GM18511 (cell line): ENCODE results near the gene RTN4RL1.

ENCODE experiments used
- ATAC-seq: cut with Tn5 transposase; IDR thresholded peaks from one replicate; pipeline ENCODE4 v1.9.1; 2021; ENCODE audit warnings: mild to moderate bottlenecking, moderate library complexity; ENCODE audit not compliant: unreplicated experiment

The RTN4RL1 gene, protein sequence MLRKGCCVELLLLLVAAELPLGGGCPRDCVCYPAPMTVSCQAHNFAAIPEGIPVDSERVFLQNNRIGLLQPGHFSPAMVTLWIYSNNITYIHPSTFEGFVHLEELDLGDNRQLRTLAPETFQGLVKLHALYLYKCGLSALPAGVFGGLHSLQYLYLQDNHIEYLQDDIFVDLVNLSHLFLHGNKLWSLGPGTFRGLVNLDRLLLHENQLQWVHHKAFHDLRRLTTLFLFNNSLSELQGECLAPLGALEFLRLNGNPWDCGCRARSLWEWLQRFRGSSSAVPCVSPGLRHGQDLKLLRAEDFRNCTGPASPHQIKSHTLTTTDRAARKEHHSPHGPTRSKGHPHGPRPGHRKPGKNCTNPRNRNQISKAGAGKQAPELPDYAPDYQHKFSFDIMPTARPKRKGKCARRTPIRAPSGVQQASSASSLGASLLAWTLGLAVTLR

DNA sequence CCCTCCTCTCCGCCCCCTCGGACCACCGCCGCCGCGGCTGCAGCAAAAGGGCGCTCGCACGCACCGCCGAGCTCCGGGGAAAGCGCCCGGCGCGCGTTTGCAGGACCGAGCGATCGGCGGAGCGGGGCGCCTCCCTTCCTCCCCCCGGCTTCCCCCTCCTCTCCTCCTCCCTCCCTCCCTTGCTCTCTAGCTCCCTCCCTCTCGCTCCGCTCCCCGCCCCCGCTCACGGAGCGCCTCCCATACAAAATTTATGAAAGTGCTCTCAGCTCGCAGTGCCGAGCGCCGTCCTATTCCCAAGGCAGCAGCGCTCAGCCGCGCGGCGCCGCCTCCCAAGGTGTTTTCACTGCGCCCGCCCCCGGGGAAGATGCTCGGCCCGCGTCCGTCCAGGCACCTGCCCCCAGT, at the start of gene RTN4RL1:
Gene RTN4RL1, minus strand, starts transcription at position 115 of the 402 bp plus-strand sequence. CDS start 469 bp downstream, outside the sequence.
- no peak for ATAC-seq

DNA sequence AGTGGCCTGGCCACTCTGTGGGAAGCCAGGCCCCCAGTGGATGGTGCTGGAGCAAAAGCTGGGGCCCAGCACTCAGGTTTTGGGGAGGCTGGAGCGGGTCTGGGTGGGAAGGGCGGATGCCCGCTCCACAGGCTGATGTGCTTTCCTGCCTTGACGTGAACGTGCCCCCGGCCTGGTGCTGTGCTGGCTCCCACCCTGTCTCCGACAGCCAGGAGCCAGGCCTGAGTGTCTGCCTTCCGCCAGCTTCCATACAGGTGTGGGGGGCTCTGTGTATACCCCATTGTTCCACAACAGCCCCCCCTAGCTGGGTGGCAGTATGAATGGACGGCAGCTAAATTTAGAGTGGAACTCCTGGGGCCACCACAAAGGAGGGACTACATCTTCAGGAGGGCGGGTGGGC, 49.8 kb upstream of the RTN4RL1 start:
- no peak for ATAC-seq

DNA sequence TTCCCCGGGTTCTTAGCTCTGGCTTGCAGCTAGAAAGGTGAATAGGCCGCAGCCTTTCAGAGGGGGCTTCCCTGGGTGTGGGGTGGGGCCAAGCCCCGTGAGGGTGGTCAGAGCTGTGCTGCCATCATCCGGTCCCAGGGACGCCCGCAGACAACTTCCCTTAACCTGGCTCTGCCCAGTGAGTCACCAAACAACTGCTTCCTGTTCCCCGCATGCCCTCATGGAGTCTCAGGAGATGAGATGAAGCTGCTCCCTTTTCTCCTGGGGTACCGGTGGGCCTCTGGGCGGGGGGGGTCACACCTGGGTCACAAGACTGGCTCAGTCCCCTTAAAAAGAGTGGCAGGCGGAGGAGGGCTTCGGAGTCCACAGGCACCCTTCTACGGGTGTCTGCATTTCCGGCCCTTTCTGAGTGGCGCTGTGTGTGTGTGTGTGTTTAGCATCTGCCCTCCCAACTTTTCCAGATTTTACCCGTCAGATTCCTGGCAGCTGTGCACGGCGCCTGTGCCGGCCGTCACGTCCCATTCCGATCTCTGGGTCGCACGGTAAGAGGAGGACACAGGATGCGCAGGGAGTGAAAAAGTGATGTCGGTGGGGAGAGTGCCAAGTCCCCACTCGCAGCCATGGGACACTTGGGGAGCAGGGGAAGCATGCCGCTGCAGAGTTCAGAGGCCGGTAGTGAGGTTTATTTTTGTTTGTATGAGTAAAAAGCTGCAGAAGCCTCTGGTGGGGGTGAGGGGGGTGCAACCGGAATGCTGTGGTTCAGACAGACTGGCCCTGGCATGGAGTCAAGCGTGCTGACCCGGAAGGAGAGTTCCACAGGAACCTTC, 46.5 kb upstream of the RTN4RL1 start:
- no peak for ATAC-seq

DNA sequence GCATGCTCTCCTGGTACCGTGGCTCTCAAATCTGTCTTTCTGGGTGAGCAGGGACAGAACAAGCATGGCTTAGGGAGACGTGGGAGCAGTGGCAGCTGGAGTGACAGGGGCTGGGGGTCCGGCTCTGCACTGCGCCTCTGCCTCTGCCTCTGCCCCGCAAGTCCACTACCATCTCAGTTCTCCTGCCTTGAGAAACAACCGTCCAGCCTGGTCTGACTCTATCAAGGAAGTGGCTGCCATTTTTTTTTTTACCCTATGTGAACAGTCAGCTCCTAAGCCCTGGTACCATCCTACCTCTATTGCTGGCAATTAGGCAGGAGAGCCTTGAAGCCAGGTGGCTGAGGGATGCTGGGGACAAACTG, 45.9 kb upstream of the RTN4RL1 start:
- no peak for ATAC-seq

DNA sequence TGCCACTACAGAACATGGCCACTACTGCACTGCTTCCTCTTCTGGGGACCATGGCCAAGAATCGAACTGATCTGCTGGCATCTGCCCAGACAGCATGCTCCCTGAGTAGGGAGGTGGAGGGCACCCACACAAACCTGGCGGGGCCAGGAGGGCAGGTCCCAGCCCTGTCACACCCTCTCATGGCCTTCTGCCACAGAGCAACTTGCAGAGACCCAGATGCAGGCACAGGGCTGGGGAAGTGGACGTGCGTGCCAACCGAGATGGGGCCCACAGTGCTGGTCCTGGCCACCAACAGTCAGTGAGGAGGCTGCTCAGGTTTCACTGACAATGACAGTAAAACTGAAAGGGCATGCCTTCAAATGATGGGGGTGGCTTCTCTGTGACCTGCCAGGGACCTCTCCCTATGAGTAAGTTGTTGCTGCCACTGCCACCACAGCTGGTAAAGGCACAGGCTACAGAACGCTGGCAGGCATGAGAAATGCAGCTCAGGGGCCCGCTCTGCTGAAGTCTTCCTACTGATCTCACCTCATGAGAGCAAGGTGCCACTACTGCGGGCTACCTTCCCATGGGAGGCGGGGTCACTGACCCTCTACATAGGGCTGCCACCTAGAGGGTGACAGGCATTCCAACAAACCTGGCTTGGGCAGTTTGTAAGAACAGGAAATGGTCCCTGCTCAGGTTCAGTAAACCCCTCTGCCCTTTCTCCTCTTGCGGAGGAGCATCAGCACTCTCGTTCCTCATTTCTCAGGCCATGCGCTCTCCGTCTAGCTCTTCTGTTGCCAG, 45.3 kb upstream of the RTN4RL1 start:
- ATAC-seq = peak; percentile 88

DNA sequence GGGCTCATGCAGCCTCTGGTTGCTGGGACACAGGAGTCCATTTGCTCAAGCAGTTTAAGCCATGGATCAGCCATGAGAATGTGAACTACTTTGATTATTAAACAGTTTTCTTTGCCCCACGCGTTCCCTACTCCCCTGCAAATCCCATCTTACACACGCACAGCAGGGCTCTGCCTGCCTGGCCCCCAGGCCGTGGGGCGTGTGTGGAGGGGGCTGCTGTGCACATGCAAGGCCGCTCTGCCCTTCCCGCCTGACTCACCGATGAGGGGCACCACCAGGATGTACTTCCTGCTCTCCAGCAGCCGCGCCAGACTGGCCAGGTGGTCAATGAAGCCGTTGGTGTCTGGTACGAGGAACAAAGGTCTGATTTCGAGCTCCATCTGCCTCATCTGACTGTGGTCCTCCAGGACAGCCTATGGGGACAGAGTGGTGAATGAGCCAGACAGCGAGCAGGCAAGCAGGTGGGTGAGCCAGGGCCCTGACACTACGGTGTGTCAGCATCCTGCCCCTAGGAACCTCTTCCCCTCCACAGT, 43.5 kb upstream of the RTN4RL1 start:
- ATAC-seq = no peak

DNA sequence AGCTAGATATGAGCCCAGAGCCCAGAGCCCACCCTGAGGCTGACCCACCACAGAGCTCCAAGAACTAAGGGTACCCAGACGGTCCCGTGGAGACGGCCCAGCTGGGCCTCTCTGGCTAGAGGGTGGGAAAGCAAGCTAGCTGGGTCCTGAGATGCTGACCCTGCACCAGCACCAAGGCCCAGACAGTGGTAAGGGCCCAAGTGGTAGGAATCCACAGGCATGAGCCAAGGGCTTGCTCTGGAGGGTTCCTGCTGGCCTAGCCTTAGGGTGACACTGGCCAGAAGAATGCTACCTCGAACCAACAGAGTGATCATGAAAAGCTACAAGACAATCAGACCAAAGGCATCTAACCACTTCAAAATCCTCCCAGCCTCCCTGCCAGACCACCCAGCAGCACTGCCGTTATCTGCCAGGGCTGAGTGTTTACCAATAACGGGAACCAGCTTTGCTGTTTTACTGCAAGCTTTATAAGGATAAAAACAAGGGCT, 42.9 kb upstream of the RTN4RL1 start:
- no peak for ATAC-seq

DNA sequence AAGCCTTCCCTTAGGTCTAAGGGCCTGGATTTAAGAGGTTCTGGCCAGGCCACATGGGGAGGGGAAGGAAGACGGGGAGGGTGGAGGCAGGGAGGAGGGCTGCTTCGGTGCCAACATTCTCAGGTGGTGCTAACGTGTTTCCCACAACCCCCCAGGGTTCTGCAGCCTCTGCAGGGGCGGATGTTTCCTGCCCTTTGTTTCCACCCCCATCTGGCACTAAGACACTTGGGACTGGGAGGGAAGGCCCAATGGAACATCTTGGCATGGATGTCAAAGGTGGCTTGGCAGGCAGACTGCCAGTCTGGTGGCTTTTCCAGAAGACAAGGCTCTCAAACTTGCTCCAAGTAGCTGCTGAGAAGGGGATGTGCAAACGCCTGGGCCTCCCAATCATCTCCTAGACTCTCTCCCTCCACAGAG, 42.5 kb upstream of the RTN4RL1 start:
- ATAC-seq = no peak

DNA sequence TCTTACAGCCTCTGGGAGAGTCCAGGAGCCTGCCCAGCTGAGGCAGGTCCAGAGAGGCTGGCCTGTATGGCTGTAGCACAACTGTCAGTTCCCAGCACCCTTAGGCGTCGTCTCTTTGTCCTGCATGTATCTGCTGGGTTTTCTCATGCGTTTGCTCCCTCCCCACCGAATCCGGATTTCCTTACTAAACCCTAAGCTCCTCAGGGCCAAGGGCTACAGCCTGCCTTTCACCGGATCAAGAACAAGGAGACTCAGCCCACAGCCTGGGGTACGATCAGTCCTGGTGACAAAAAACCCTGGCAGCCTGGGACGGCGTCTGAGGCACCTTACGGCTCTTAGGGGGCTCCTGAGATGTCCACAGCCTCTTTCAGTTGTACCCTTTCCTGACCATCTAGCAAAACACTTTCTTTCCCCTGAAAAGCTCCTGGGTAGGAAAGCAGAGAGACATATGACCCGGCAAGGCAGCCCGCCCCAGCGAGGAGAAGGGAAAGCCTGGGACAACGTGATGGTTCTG, 42.0 kb upstream of the RTN4RL1 start:
- no peak for ATAC-seq

DNA sequence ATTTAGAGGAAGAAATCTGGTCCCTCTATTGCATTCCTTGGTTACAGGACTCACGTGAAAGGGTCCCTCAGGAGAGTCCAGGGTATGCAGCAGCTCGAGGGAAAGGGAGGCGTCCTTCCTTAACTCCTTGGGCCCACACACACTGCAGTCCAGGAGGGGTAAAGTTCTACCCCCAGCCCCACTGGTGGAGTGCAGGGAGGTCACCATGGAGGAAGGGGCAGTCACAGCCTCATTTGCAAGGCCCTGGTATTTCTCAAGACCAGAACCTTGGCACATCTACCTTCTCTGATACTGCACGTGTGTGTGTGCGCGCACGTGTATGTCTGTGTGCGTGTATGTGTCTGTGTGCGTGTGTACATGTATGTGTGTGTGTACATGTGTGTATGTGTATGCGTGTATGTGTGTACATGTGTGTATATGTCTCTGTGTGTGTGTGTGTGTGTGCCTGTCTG, 40.8 kb upstream of the RTN4RL1 start:
- ATAC-seq = no peak

DNA sequence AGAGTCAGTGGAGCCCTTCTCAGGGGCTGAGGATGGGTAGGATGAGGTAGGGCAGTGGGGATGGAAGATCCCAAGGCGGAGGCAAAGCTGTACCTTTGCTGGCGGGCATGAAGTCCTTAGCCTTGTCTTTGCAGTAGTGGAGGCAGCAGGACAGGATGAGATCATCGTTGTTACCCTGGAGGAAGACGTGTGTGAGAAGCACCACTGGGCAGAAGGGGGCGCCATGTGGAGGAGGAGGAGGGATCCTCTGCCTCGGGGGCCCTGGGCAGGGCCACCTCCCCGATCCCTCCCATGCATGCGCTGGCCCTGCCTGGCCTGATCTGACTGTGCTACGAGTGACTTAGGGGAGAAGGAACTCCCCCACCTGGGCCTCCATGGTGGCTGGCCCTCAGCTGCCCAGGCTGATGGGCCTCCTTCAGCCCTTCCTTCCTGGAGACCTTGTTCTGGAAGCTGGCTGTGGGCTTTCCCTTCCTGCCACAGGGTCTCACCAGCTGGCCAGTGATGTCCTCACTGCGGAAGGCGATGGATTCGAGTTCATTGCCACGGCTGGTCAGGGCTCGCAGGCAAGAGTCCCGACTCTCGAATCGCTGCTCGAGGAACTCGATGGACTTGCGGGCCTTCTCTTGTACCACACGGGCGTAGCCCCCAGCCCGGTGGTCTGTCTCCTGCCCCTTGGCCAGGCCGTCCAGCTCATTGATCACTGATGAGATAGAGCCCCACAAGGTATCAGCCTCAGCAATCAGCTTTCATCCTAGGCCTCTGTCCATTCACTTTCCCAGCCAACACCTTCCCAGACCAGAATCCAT, 40.0 kb upstream of the RTN4RL1 start:
- no peak for ATAC-seq

DNA sequence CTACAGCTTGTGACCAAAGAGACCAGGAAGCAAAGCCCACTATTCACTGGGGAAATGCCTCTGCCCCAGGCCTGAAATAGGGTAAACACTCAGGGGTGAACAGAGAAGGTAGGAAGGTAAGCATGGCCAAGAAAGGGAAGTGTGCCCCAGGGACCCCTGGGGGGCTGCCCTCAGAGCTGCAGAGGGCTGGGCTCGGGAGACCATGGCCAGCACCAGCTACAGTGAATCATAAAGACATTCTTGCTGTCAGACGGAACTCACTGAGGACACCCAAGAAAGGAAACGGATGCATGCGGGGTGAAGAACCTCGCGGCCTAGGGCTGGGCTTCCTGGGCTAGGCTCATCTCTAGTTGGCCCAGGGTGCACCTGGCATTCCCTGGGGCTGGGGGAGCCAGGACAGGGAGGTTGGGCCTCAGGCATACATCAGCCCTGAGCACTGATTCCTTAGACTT, 39.4 kb upstream of the RTN4RL1 start:
- ATAC-seq = no peak

DNA sequence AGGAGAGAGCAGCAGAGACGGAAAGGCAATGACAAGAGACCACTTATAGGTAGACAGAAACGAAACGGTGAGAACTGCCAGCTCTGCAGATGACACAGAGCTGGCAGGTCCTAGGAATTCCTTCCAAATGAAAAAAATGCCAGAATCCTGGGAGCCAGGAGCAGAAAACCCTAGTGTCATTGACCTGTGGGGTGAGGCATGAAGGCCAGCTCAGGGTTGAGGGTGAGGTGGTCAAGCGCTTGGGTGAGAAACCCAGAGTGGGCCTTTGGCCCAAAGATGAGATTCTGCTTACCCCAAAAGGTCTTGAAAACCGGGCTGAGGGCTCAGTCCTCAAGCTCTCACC, 39.0 kb upstream of the RTN4RL1 start:
- no peak for ATAC-seq

DNA sequence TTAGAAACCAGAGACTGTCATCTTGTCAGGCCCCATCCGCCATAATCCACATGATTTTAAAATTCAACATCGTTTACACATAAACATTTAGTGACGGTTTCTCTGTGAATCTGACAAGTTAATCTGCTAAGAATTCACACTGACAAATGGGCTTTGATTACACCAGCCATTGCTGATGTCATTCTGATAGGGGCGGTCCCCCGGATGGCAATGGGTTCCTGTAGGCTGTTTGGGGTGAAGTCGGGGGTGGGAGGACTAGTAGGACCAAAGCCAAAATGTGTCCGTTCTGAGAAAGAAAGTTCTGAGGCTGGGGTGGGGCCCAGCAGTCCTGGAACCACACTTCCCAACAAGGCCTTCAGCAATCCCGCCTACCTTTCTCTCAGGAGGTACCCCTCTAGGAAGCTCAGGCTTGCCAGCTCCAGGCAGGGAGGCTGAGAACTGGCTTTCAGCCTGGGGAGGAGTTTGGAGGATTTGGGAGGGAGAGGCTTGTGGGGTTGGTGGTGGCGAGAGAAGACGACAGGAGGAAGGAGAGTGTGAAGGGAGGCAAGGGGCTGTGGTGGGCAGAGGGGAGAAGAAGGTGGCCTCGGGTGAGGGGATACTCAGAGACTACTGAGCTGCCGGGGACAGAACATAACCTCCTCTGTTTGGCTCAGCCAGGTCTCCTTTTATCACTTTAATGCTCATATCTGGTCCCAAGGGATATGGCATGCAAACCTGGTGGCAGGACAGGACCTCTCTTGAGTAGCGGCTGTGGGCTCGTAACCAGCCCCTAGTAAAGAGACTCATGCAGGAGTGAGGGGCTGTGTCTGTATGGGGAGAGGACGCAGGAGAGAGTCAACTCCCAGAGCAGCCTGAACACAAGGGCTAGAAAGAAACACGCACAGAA, 38.4 kb upstream of the RTN4RL1 start:
- no peak for ATAC-seq

DNA sequence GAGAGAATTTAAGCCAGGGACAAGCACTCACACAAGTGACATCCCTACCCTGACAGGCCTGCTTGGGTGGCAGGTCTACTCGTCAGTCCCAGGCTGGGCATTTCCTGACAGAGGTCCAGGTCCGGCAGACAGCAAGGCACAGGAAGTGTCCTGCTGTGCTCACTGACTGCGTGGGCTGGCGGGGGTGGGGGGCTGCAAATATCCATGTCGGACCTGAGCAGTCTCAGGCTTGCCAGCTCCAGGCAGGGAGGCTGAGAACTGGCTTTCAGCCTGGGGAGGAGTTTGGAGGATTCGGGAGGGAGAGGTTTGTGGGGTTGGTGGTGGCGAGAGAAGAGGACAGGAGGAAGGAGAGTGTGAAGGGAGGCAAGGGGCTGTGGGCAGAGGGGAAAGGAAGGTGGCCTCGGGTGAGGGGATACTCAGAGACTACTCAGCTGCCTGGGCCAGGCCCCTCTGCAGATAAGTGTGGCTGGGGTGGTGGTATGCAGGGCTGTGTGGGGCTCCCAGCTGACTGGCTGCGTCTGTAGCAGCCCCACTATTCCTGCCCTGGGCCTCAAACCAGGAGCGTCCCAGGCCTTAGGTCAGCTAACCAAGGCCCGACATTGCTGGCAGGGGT, 37.5 kb upstream of the RTN4RL1 start:
- no peak for ATAC-seq

DNA sequence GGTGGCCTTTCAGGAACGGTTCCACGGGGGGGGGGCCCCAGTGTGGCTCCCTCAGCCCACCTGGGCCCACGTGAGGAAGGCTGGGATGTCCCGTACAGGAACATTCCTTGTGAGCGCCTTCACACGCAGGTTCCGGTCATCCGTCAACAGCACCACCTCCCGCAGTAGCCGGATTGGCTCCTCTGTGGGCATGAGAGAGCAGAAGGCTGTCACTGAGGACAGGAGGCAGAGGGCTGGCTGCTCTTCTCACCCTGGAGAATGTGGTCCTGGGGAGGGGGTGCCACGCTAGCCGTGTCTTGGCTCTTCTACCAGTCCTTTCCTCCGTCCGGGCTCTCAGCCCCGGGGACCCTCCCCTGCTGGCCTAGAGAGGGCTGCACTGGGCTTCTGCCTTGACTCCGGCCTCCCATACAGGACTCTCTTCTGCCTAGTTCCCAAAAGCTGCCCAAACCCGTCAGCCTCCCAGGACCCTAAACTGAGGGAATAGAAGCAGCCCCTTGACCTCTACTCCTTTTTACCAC, 36.4 kb upstream of the RTN4RL1 start:
- no peak for ATAC-seq

DNA sequence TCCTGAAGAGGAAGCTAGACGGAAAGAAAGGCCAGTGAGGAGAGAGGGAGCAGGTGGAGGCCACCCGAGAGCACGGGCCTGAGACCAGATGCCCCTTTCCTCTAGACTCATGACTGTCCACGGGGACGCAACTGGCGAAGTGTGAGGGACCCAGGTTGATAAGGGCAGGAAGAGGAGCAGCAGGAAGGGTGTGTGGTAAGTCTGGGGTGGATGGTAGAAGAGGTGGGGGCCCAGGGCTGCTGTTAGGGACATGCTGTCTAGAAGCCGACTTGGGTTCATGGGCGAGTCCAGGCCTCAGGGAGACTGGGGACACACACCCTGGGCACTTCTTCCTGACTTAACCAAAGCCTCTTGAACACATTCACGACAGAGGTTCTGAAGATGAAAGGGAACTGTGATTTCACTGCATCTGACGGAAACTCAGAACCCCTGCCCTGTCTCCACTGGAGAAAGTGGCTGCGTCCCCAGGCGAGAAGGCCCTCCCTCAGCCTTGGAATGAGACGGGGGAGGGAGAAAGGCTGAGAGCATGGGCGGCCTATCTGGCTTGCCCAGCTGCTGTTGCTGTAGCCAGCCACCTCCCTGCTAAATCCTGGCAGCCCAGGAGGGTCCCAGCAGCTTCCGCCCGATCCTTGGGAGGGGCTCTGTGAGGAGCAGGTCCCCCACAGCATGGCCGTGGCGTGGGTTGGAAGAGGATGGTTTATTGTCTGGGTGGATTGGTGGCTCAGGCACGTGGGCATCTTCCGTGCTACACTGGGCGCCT, 35.7 kb upstream of the RTN4RL1 start:
- ATAC-seq = no peak

DNA sequence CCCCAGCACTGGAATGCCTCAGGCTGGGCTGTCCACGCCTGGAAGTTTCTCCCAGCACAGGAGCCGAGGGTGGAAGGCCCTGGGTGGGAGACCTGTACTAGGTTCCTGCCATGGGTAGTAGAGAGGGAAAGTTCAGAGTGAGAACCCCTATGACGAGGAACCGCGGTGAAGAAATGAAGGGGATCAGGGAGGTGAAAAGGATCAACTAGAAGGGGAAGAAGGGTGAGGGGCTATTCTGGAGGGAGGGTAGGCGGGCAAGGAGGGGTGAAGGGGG, 35.2 kb upstream of the RTN4RL1 start:
- ATAC-seq = no peak
